Measurements from ENCODE around the gene CUL4A.

DNA sequence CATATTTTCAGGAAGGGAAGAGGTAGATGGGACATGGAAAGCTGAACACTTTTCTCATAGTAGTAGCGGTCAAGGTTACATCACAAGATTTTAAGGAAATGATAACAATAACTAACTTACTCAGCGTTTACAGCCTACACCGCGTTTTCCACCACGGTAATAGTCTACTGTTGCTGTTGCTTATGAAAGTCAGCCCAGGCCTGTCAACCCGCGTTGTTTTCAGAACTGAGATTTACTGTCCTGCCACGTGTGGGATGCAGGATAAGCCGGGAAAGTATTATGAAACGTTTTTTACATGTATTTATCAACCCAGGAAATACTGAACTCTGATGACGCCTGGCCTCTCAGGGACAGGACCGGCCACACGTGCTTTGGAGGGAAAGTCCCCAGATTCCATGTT lies 51.6 kb downstream of the CUL4A start:
- TF ChIP-seq CTCF (IDR thresholded peaks at IDR 0.05; ENCODE audit: insufficient read depth, low read depth, low read length) (no peak), EZH2 (IDR thresholded peaks at IDR 0.05; ENCODE audit: insufficient read depth, low read length) (no peak)
